ENCODE data around the gene PUM2.

Gene PUM2

GRCh38 chr2:20212871-20213503, 137.7 kb downstream of the PUM2 start:
- CTCF ChIA-PET = interaction anchor here (0.9 to 1.2 kb wide), 4 partner anchors 9 to 107 kb away, joined by 3 to 9 read pairs (median 4); partner anchors contain the start of gene SDC1
- DNase-seq (ENCODE audit: low spot score) = peak; percentile 94
- H3K27ac ChIP-seq = peak overlapping the region; percentile 100
- POLR2A ChIA-PET (ENCODE audit: low non-redundant PET) = interaction anchor here (0.8 to 1.9 kb wide), 4 partner anchors 9 to 29 kb away, joined by 3 to 10 read pairs (median 4); partner anchors contain the start of gene SDC1
- no peak for TF ChIP-seq CTCF (conservative IDR thresholded peaks at IDR 0.05; ENCODE audit: low read depth)

GRCh38 chr2:20212459-20212870, 138.2 kb downstream of the PUM2 start:
- ChIA-PET POLR2A (ENCODE audit: low non-redundant PET) (interaction anchor here (0.8 to 1.9 kb wide), 2 partner anchors 9 to 13 kb away, joined by 3 to 10 read pairs; partner anchors contain the start of gene SDC1), CTCF (interaction anchor here (0.6 to 1.2 kb wide), 3 partner anchors 9 to 21 kb away, joined by 3 to 9 read pairs (median 6); partner anchors contain the start of gene SDC1)
- H3K27ac ChIP-seq = peak overlapping the region; percentile 100
- no peak for TF ChIP-seq CTCF (conservative IDR thresholded peaks at IDR 0.05; ENCODE audit: low read depth)
- peak; percentile 94 for DNase-seq (ENCODE audit: low spot score)

- DNase-seq (ENCODE audit: low spot score) = no peak
- H3K27ac ChIP-seq = peak overlapping the region; percentile 100
- CTCF ChIA-PET = interaction anchor here (0.6 to 1.2 kb wide), 2 partner anchors 8 to 20 kb away, joined by 3 to 6 read pairs; no protein-coding TSS in a partner anchor
- POLR2A ChIA-PET (ENCODE audit: low non-redundant PET) = no interaction called here
- no peak for TF ChIP-seq CTCF (conservative IDR thresholded peaks at IDR 0.05; ENCODE audit: low read depth)
Observed at GRCh38 chr2:20211860-20212458, 138.7 kb downstream of the PUM2 start.

GRCh38 chr2:20211420-20211819, 139.2 kb downstream of the PUM2 start:
- DNase-seq (ENCODE audit: low spot score) = no peak
- CTCF ChIA-PET = interaction anchor here (2.9 kb wide), 1 partner anchor 13 kb away, joined by 12 read pairs; the partner anchor contains the start of gene SDC1
- no peak for TF ChIP-seq CTCF (conservative IDR thresholded peaks at IDR 0.05; ENCODE audit: low read depth)
- H3K27ac ChIP-seq = peak overlapping the region; percentile 100
- POLR2A ChIA-PET (ENCODE audit: low non-redundant PET) = no interaction called here

- TF ChIP-seq CTCF (conservative IDR thresholded peaks at IDR 0.05; ENCODE audit: low read depth) = no peak
- ChIA-PET POLR2A (ENCODE audit: low non-redundant PET) (no interaction called here), CTCF (interaction anchor here (2.9 kb wide), 1 partner anchor 14 kb away, joined by 12 read pairs; the partner anchor contains the start of gene SDC1)
- H3K27ac ChIP-seq = peak overlapping the region; percentile 100
- DNase-seq (ENCODE audit: low spot score) = no peak
Observed at GRCh38 chr2:20210462-20210861, 140.2 kb downstream of the PUM2 start.

- H3K27ac ChIP-seq = peak overlapping the region; percentile 100
- ChIA-PET CTCF (interaction anchor here (2.0 to 2.9 kb wide), 2 partner anchors 11 to 15 kb away, joined by 5 to 12 read pairs; partner anchors contain the start of gene SDC1), POLR2A (ENCODE audit: low non-redundant PET) (no interaction called here)
- no peak for TF ChIP-seq CTCF (conservative IDR thresholded peaks at IDR 0.05; ENCODE audit: low read depth)
- no peak for DNase-seq (ENCODE audit: low spot score)
Observed at GRCh38 chr2:20209373-20210109, 141.1 kb downstream of the PUM2 start.
